GM12892 (cell line): Measurements from ENCODE around the gene VCX2.

Experiments used
- POLR2A ChIP-seq: IDR thresholded peaks from 2 replicates; pipeline ENCODE4 v1.6.1; 2011; ENCODE audit warnings: low read depth, low read length, control low read depth
- POLR2AphosphoS5 ChIP-seq: IDR thresholded peaks from 2 replicates; pipeline ENCODE4 v1.6.1; 2011; ENCODE audit warnings: low read depth, low read length, control low read depth

- TF ChIP-seq POLR2A (no peak), POLR2AphosphoS5 (no peak)
These were observed 26.1 kb downstream of the VCX2 start for GRCh38 chrX:8144925-8145324.
